Endothelial cell of umbilical vein (primary cell): ENCODE data around the gene PDGFA. TPM values are rescaled to one million over a fixed set of nuclear protein-coding genes. Genes with fewer than 3 reads are reported as not detected.

ENCODE experiments used
- BruUV-seq: library from RNA; stranded (reverse); fragments of 400-500 nt; replicated peaks from 2 replicates; lab custom pipeline; 2021; lab: Mats Ljungman, UMichigan
- CTCF ChIA-PET: fragments of 300-600, 350-600 bp; sonication (Branson Sonifier 250); formaldehyde crosslinking; loops from one replicate; lab custom pipeline; 2021; ENCODE audit warnings: antibody characterized with exemption, inconsistent platforms; lab: Charles Lee
- POLR2A ChIA-PET: fragments of 300-600, 350-600 bp; sonication (Branson Sonifier 250); formaldehyde crosslinking; loops from one replicate; lab custom pipeline; 2021; ENCODE audit warnings: antibody characterized with exemption, inconsistent platforms; lab: Charles Lee
- DNase-seq: peaks from one replicate; pipeline ENCODE4 v3.0.0-alpha.2; 2011; ENCODE audit warnings: low read depth, low spot score
- FAIRE-seq: peaks from 2 replicates; lab custom pipeline; 2011; peaks lifted over from hg19 to GRCh38; lab: Jason Lieb, UNC
- H2AFZ ChIP-seq: 2 replicates; pipeline ENCODE4 v1.6.0; 2012; ENCODE audit warnings: low read depth, low read length, control low read depth, inconsistent platforms
- H3K27ac ChIP-seq: 2 replicates; pipeline ENCODE4 v1.5.1; 2011; ENCODE audit warnings: low read depth, mild to moderate bottlenecking, control low read depth, low read length, moderate library complexity; ENCODE audit not compliant: insufficient read depth
- H3K27me3 ChIP-seq, 2 experiments: 2 replicates each; pipeline versions ENCODE4 v1.6.0 to v1.6.1; 2011; ENCODE audit warnings: low read length in 2 of 2, mixed read lengths in 1 of 2; ENCODE audit not compliant: control insufficient read depth in 2 of 2, insufficient read depth in 2 of 2
- H3K36me3 ChIP-seq, 2 experiments: 2 replicates in 1 of 2; 3 replicates in 1 of 2; pipeline ENCODE4 v1.5.1; 2011; ENCODE audit warnings: low read length in 2 of 2, mild to moderate bottlenecking in 1 of 2, moderate library complexity in 1 of 2; ENCODE audit not compliant: control insufficient read depth in 2 of 2, insufficient read depth in 2 of 2; ENCODE audit errors: extremely low read depth in 1 of 2
- H3K4me1 ChIP-seq: 3 replicates; pipeline ENCODE4 v1.5.1; 2011; ENCODE audit warnings: mild to moderate bottlenecking, low read length; ENCODE audit not compliant: control insufficient read depth, insufficient read depth; ENCODE audit errors: extremely low read depth
- H3K4me2 ChIP-seq: 2 replicates; pipeline ENCODE4 v1.6.1; 2011; ENCODE audit warnings: low read length, control low read depth, mixed read lengths; ENCODE audit not compliant: insufficient read depth
- H3K4me3 ChIP-seq, 3 experiments: fragments of 200-600 bp in 1 of 3; sonication (generic), shearing (Covaris generic) in 1 of 3; replicated peaks in 1 of 3; 2 replicates each; pipeline ENCODE4 v1.5.1; 2011 to 2016; ENCODE audit warnings: control low read depth in 3 of 3, low read length in 3 of 3, mild to moderate bottlenecking in 2 of 3, inconsistent platforms in 1 of 3, low read depth in 1 of 3, moderate library complexity in 1 of 3; ENCODE audit not compliant: insufficient read depth in 1 of 3
- H3K79me2 ChIP-seq: 2 replicates; pipeline ENCODE4 v1.6.0; 2012; ENCODE audit warnings: low read length, inconsistent platforms; ENCODE audit not compliant: control insufficient read depth, insufficient read depth
- H3K9ac ChIP-seq: replicated peaks from 2 replicates; pipeline ENCODE3; 2011; ENCODE audit warnings: low read length, control low read depth; ENCODE audit not compliant: insufficient read depth; ENCODE audit errors: extremely low read depth
- H3K9me1 ChIP-seq: replicated peaks from 3 replicates; pipeline ENCODE4 v1.6.0; 2011; ENCODE audit warnings: mild to moderate bottlenecking, low read length; ENCODE audit not compliant: control insufficient read depth, insufficient read depth; ENCODE audit errors: extremely low read depth
- H3K9me3 ChIP-seq: replicated peaks from 2 replicates; pipeline ENCODE4 v1.5.1; 2012; ENCODE audit warnings: low read length, inconsistent platforms; ENCODE audit not compliant: control insufficient read depth, insufficient read depth
- H4K20me1 ChIP-seq: replicated peaks from 2 replicates; pipeline ENCODE3; 2011; ENCODE audit warnings: mild to moderate bottlenecking, low read length; ENCODE audit not compliant: control insufficient read depth, insufficient read depth; ENCODE audit errors: extremely low read depth
- EZH2 ChIP-seq: IDR thresholded peaks from 2 replicates; pipeline ENCODE4 v1.6.1; 2012; ENCODE audit warnings: borderline replicate concordance, low read depth, mild to moderate bottlenecking, moderate library complexity, low read length, inconsistent platforms; ENCODE audit not compliant: severe bottlenecking
- FOS ChIP-seq: IDR thresholded peaks from 2 replicates; pipeline ENCODE4 v1.6.1; 2011; ENCODE audit warnings: mild to moderate bottlenecking, low read length, moderate library complexity, borderline replicate concordance; ENCODE audit not compliant: insufficient read depth
- GATA2 ChIP-seq: IDR thresholded peaks from 2 replicates; pipeline ENCODE4 v1.7.0; 2011; ENCODE audit warnings: low read depth, mild to moderate bottlenecking, moderate library complexity, mixed read lengths, low read length; ENCODE audit not compliant: insufficient read length, insufficient read depth
- JUN ChIP-seq: IDR thresholded peaks from 2 replicates; pipeline ENCODE4 v1.6.1; 2011; ENCODE audit warnings: borderline replicate concordance, low read depth; ENCODE audit not compliant: insufficient read length, insufficient read depth
- MYC ChIP-seq: IDR thresholded peaks from one replicate; pipeline ENCODE4 v1.6.1; 2011; ENCODE audit warnings: mild to moderate bottlenecking, low read depth, low read length
- POLR2A ChIP-seq: IDR thresholded peaks from 2 replicates; pipeline ENCODE4 v1.6.1; 2012; ENCODE audit warnings: low read depth, mild to moderate bottlenecking, control low read depth, low read length
- POLR2AphosphoS5 ChIP-seq: IDR thresholded peaks from 2 replicates; pipeline ENCODE4 v1.6.1; 2012; ENCODE audit warnings: low read depth, mild to moderate bottlenecking, control low read depth, low read length, moderate library complexity; ENCODE audit not compliant: insufficient read depth
- dilution Hi-C: fragments of 300-500 bp; cut with MboI; formaldehyde crosslinking; loops from one replicate; pipeline ENCODE4 v1.15.0; 2019; ENCODE audit warnings: low sequenced_read_pairs; ENCODE audit not compliant: extremely low pct_ligation_motif_present
- intact Hi-C: fragments of 100-400 bp; cut with micrococcal nuclease; formaldehyde crosslinking; loops from one replicate; pipeline ENCODE4 v1.10.0; 2022
- polyA plus RNA-seq, 4 experiments: library from polyadenylated mRNA; depleted of rRNA in 3 of 4; stranded (reverse) in 3 of 4; unstranded in 1 of 4; fragments of >200 nt; gene quantifications; 2 replicates each; pipeline versions ENCODE4 v1.2.1 to v1.2.3, GENCODE V29; 2011 to 2012; ENCODE audit warnings: missing spikeins in 1 of 4
- total RNA-seq: library from RNA; stranded (reverse); gene quantifications from 2 replicates; pipeline ENCODE4 v1.2.3, GENCODE V29; 2021
- TF ChIP-seq, protein P1 (sequence below): IDR thresholded peaks from 2 replicates; pipeline ENCODE4 v1.6.1; 2011; ENCODE audit not compliant: insufficient read depth, insufficient read length
- TF ChIP-seq, protein P2 (sequence below), 2 donors: IDR thresholded peaks; 1 replicate in 1 of 2; 2 replicates in 1 of 2; pipeline ENCODE4 v1.5.1; 2011; ENCODE audit warnings: low read length in 2 of 2, mild to moderate bottlenecking in 2 of 2, moderate library complexity in 2 of 2, control low read depth in 1 of 2, inconsistent platforms in 1 of 2, low read depth in 1 of 2; ENCODE audit not compliant: insufficient read depth in 1 of 2; ENCODE audit errors: extremely low read depth in 1 of 2

PDGFA gene
- total and polyA plus RNA-seq, 2 donors (not counting 3 experiments of a cell fraction or from before 2014, with no cell fraction given), result 17.4 to 62.4 TPM

DNA sequence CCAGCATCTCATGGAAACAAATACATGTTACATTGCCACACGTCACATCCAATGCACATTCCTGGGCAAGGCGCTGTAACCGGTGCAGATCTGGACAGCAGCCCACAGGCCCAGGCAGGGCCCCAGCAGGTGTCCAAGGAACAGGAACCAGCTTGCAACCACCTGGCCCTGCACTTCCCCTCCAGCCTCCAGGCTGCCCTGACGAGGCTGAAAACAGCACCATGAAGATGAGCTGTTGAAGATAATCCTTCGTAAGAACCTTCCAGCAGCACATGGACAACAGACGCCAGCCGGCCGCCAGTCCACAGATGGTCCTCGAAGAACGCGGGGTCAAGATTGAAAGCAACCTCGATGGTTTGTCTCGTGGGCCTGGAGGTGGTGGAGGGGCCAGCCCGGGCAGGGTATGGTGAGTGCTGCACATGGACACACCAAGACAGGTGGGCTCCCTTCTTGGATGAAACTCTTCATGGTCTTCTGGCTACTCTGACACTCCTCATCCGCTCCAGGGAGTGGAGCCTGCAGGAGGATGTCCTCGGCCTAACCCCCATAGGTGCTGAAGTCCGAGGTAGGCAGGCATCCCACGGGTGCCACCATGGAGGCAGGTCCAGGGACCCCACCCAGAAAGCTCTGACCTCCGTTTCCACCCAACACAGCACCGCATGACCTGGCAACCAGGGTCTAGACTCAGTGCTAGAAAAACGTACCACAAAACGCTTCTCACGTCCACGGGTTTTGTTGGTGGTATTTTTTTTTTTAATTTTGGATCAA is 22.9 kb downstream of the PDGFA start:
- Histone ChIP-seq H4K20me1 (no peaks in the 10 kb centered on the region), H3K79me2 (no peaks in the 10 kb centered on the region), H3K36me3 (peaks cover 15 to 28% of the 10 kb centered on the region in 2 experiments), H2AFZ (no peak overlapping the region), H3K4me3 (no peak overlapping the region), H3K9ac (no peak overlapping the region), H3K9me3 (no peaks in the 10 kb centered on the region), H3K27ac (no peak overlapping the region), H3K4me1 (no peaks in the 10 kb centered on the region), H3K27me3 (no peaks in the 10 kb centered on the region), H3K9me1 (no peaks in the 10 kb centered on the region), H3K4me2 (no peak overlapping the region)
- POLR2A ChIA-PET, result no interaction called here
- DNase-seq (no peak), FAIRE-seq (no peak)
- CTCF ChIA-PET, result interaction anchor here (0.9 to 1.7 kb wide), 2 partner anchors 140 to 175 kb away, joined by 3 to 4 read pairs; no protein-coding TSS in a partner anchor
- intact Hi-C loops, result no loop called here
- dilution Hi-C loops, result no loop called here
- no TSS peak for BruUV-seq
- TF ChIP-seq GATA2 (no peak), MYC (no peak), POLR2A (no peak), JUN (no peak), EZH2 (no peak), FOS (no peak), POLR2AphosphoS5 (no peak)
- TF ChIP-seq, protein P1, sequence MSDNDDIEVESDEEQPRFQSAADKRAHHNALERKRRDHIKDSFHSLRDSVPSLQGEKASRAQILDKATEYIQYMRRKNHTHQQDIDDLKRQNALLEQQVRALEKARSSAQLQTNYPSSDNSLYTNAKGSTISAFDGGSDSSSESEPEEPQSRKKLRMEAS, result no peak
- TF ChIP-seq, protein P2, sequence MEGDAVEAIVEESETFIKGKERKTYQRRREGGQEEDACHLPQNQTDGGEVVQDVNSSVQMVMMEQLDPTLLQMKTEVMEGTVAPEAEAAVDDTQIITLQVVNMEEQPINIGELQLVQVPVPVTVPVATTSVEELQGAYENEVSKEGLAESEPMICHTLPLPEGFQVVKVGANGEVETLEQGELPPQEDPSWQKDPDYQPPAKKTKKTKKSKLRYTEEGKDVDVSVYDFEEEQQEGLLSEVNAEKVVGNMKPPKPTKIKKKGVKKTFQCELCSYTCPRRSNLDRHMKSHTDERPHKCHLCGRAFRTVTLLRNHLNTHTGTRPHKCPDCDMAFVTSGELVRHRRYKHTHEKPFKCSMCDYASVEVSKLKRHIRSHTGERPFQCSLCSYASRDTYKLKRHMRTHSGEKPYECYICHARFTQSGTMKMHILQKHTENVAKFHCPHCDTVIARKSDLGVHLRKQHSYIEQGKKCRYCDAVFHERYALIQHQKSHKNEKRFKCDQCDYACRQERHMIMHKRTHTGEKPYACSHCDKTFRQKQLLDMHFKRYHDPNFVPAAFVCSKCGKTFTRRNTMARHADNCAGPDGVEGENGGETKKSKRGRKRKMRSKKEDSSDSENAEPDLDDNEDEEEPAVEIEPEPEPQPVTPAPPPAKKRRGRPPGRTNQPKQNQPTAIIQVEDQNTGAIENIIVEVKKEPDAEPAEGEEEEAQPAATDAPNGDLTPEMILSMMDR (IDR thresholded peaks at IDR 0.05; ENCODE audit: extremely low read depth in 1 of 2, insufficient read depth in 1 of 2, low read depth in 1 of 2, low read length in 2 of 2), result no peak
